Stimulated activated CD4-positive, alpha-beta T cell treated with anti-CD3 and anti-CD28 coated beads, Interleukin-2, amount 100 ng/mL, for 24 hours (primary cell): ENCODE measurements around the gene C6orf58.

Experiments
- DNase-seq, 2 donors: peaks; one replicate each; pipeline ENCODE4 v3.0.0-alpha.2; 2020

C6orf58 gene

DNA sequence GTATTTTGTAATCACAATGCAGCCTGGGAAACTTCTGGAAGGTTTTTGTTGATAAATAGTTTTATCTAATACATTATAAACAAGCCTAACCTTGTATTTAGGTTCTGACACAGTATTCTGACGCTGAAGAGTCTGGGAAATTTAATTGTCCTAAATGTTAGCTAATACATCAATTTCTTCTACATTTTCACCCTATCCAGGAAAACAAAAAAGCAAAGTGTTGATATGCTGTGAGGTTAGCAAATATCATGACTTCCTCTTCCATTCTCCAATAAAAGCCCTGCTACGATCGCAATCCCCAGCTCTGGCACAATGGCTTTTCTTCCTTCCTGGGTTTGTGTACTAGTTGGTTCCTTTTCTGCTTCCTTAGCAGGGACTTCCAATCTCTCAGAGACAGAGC, at the start of gene C6orf58:
C6orf58 (plus strand) TSS at position 301 of the 400 bp plus-strand sequence; CDS start at position 313, 12 bp downstream.
- DNase-seq, result no peak

DNA sequence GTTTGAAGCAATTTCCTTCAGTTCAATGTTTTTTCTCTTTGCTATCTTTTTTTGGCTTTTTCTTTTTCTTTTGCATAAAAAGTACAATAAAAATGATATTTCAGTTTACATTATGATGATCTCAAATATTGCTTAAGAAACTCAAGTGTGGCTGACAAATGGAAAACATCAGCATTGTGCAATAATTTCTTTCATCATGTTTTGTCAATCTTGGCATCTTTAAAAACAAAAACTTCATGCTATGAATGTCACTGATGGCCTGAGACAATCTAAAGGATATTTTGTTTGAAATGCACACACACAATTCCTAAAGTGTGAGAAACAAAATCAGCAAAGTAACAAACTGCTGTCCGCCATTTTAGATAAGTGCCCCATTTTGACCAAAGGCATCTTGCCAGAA, 44.0 kb upstream of the C6orf58 start:
- no peak for DNase-seq

DNA sequence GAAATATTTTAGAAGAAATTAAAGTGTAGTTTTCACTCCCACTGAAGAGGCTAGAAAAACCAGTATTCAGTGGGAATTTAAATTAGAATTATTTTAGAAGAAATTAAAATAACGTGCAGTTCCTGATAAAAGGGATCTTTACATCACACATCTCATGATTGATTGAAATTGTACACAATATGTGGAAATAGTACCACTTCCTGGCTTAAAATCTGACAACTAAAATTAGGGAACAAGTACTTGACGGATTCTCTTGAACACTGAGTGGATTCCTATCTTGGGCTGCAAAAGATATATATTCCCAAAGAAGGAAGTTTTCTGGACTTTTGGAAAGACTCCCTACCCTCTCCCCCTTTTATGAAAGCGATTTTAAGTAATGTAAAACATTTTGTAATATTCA, 43.2 kb upstream of the C6orf58 start:
- no peak for DNase-seq

DNA sequence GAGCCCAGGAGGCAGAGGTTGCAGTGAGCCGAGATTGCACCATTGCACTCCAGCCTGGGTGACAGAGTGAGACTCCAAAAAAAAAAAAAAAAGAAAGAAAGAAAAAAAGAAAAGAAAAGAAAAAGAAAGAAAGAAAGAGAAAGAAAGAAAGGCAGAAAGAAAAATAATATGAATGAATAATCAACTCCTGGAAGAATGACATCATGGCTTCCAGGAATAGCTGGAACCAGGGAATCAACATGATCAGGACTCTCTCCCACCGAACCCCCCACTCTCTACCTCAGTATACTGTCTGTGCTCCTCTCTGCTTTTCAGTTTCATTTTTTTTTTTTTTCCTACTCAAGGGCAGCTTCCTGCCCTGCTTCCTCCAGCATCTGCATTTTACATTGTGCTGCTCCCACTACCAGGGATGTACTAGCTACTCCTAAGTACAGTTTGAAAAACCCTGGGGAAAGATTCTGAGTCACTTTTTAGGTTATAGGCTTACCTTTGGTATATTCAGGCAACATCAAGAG, 38.2 kb upstream of the C6orf58 start:
- no peak for DNase-seq

DNA sequence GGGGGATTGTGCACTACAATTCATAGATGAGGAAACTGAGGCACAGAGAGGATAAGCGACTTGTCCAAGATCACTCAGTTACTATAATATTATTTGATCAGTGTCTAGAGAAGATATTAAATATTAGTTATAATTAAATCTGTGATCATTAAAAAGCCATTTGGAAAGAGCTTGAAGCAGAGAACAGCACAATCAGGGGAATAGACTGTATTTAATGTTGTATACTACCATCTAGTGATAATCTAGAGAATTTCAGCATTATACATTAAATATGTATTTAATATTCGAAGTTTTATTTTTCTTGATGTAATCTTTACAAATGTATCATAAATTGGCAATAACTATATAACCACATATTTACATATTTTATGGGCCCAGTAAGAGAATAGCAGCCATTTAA, 37.7 kb upstream of the C6orf58 start:
- no peak for DNase-seq

DNA sequence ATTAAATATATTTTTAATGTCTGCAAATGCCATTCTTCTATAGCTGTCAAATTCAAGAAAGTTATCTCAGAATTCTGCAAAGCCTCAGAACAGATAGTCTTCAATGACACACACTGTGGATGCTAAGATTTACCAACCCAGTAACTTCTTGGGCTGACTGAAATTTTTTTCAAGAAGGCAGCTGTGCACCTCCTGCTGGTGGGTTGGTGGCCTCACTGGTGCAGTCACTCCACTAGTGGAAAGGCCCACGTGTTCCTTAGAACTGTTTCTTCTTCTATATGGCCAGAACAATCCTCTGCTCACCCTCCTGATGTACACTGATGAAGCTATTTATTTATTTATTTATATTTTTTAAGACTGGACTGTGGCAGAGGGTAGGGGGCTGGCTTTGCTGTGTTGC, 29.8 kb upstream of the C6orf58 start:
- peak in 1 of 2 donors; percentile 24 for DNase-seq

DNA sequence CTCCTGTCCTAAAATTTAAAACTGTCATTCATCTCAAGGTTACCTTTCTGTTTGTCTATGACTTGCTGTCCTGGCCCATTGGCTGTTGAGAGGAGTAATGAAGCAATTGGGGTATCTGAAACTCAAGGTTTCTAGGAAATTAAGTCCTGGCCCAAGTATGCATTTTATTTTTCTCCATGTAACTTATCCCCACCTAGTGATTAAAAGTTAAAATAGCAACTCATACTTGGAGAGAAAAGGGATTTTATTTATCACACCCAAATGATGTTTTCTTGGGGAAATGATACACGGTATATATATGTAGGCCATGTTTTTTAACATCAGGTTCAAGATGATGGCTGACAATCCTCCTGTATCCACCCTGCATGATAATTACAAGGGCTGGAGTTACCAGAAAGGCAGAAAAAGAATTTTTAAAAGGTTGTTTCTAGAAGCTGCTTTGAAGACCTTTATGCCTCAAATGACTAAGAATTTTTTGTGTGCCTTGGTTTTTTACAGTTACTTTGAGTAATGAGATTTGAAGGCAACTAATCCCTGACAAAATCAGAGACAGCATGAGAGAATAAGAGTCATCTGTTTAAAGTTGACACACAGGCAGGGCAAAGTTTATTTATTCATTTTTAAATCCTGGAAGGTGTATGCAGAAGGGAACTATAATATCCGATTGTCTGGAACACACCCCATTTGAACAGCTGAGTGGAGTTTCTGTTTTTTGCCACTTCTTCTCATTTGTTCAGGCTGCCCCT, 28.9 kb upstream of the C6orf58 start:
- no peak for DNase-seq

DNA sequence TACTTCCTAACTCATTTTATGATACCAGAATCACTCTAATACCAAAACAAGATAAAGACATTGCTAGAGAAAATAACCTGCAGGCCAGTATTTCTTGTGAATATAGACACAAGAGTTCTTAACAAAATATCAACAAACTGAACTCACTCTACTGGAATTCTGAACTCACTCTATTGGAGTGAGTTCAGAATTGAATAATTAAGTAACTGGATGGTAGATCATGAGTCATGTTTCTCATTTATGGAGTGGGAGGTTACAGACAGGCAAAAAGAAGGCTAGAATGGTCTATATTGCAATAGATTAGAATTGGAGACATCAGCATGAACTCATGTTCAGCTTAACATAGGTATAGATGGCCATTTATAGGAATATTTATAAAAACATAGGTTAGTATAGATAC, 26.6 kb upstream of the C6orf58 start:
- DNase-seq, result no peak

DNA sequence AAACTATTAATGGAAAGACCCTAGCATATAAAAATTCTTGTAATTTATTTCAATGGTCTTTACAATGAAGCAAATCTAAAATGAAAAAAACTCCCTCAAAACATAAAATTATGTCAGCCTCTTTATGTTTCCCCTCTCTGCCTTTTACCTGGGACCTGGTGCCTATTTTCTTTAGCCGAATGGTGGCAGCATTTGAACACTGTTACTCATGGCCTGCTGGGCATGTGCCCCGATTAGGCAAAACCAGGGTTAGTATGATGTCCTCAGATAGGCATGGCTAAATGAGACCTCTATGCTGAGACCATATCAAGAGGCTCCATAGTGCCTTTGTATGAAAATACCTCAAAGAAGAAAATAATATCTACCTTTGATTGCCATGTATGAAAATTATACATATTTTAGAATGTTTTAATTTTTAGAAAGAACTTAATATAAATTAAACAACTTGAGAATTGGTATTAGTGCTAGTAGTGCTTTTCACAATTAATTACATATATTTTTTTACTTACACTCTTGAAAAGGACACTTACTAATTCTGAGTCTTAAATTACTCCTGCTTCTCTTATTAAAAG, 22.5 kb upstream of the C6orf58 start:
- DNase-seq, result peak in 1 of 2 donors; percentile 7

DNA sequence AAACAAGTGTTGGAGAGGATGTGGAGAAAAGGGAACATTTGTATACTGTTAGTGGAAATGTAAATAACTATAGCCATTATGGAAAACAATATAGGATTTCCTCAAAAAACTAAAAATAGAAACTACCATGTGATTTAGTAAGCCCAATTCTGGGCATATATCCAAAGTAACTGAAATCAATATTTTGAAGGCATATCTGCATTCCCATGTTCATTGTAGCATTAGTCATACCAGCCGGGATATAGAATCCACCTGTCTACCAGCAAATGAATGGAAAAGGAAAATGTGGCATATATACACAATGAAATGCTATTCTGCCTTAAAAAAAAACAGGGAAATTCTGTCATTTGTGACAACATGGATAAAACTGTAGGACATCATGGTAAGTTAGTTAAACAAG, 15.3 kb upstream of the C6orf58 start:
- DNase-seq, result no peak

DNA sequence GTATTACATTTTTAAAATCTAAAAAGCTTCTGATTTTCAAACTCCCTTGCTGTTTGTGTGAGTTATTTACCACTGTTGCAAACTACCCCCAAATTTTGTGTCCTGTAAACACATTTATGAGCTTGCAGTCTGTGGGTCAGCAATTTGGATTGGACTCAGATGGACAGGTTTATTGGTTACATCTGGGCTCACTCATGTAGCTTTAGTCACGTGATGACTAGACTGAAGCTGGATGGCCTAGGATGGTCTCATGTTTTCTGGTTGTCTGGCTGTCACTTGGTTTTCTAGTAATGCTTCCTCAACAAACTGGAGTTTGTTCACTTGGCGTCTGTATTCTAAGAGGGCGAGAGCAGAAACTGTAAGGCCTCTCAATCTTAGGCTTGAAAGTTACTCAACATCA, 12.2 kb upstream of the C6orf58 start:
- no peak for DNase-seq

DNA sequence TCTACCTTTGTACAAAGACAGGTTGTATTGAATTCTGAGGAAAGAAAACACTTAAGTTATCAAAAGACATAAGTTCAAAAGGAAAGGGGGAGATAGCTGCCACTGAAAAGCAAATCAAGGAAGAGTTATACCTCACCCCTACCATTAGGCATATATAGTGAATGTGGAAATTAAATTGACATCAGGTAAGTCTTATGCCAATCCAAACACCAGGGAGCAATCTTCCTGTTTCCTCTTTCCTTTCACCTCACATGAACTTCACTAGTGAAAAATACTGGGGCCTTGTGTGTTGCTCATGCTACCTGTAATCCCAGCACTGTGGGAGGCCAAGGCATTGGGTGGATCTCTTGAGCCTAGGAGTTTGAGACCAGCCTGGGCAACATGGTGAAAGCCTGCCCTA, 10.9 kb upstream of the C6orf58 start:
- DNase-seq, result no peak

DNA sequence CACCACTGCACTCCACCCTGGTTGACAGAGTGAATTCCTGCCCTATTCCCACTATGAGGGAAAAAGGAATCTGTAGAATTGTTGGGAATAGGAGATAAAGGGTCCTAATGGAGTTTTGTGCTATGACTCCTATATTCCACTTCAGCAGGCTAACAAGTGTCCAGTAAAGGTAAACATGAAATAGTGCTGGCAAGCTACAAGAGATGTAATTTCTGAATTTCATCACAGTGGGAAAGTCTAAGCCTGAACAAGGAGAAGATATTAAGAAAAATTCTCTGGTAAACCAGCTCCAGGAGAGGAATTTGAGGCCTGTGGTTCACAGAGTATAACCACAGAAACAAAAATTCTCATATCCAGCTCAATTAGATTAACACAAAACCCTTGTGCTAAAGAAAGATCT, 10.3 kb upstream of the C6orf58 start:
- DNase-seq, result no peak

DNA sequence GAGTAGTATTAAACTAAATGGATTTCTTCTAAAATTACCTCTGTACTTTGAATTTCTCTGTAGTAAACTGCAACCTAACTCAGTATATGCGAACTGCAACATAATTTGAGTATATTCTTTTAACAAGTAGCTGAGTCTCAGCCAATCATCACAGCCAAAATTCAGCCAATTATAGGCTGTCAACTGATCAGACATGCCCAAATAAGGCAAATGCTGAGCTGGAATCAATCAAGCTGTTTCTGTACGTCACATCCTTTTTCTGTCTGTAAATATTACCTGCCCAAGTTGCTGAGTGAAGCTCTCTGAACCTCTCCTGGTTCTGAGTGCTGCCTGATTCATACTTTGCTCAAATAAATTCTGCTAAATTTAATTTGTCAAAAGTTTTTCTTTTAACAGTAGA, 9.5 kb upstream of the C6orf58 start:
- no peak for DNase-seq

DNA sequence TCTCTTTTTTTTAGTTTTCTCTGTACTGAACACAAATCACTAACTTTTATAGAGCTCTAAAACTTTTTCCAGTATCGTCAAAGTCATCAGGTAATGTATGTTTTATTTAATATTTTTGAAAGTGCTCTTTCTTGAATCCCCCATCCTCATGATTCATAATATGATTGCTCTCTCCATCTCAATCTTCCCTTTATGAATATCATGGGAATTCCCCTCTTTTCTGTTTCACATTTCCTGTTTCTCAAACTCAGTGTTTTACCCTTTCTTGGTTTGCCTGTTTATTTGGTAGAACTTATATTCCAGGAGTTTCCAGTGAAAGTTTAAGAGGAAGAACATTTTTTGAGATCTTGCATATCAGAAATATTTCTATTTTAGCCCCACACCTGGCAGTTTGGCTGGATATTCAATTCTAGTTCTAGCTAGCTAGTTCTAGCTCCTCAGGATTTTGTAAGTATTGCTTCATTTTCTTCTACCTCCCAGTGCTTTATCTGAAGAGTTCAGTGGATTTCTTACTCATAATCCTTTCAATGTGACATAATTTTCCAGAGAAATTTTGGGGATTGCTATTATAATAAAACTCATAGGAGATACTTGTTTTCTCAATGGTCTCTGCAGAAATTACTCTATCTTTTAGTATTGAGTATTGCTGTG, 6.1 kb upstream of the C6orf58 start:
- no peak for DNase-seq

DNA sequence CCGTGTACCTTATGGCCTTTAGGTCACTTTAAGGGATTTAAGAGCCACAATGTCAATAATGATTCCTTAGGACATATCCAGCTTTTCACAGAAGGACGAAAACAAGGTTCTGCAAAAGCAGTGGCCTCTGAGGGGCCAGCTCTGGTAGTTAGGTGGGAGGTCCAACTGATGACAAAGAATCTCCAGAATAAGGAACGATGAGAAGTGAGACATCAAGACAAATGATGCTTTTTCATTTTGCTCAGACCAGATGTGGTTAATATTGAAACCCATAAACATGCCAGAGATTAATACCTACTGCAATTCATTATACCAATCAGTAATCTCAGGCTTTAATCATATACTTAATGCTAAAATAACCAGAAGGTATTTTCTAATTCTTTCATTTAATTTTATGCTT, 1.9 kb downstream of the C6orf58 start:
- DNase-seq, result no peak

DNA sequence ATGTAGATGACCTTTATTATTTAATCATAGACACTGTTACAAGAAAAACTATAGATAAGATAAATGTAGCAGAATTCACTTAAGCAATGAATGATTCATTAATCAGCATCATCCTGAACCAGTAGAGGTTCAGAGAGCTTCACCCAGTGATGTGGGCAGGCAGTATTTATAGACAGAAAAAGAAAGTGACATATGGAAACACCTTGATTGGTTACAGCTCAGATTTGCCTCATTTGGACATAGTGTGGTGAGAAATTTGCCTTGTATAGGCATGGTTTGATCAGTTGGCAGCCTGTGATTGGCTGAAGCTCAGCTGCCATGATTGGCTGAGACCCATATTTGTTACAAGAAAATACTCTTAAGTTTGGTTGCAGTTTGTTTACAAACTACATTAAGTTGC, 4.6 kb downstream of the C6orf58 start:
- DNase-seq, result no peak

DNA sequence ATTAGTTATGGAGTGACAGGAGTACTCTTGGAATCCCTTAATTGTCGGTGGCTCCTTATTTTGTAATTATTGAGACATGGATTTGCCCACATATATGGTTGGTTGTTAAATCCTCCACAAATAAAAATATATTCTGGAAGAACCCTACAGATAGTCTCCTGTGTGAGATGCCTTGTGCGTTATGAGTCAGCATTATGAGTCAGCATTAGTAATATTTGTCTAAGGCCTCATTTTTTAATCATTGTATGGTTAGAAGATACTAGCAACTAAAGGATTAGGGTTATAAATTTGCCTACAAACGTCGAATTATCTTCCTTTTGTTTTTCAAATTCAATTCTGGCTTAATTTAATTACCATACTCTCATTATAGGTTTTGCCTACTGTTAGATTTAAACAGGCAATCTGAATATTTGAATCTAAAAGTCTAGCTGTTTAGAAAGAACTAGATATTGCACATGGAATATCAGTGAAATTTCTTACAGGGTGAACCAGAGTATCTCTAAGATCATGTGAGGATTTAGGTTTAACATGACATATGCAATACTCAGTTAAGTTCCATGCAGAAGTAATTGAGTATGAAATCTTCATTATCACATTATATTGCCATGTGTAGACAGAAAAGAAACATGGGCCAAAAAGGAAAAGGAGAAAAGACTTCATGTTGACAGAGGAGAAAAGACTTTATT, 5.9 kb downstream of the C6orf58 start:
- no peak for DNase-seq

DNA sequence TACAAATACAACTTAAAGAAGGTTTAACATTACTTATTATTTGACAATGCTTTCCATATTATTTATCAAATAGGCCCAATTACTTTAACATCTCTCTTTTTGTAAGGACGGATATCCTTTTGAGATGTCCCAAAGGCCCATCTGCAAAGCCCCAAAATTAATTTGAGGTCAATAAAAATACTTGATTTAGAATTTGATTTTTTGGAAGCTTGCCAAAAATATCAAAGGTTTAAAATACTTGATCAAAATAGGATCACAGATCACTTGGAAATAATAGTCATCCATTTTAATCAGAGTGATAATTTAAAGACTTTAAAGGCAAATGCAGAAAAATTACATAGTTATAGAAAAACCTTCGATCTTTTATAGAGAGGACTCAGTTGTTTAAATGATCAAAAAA, 8.1 kb downstream of the C6orf58 start:
- no peak for DNase-seq

DNA sequence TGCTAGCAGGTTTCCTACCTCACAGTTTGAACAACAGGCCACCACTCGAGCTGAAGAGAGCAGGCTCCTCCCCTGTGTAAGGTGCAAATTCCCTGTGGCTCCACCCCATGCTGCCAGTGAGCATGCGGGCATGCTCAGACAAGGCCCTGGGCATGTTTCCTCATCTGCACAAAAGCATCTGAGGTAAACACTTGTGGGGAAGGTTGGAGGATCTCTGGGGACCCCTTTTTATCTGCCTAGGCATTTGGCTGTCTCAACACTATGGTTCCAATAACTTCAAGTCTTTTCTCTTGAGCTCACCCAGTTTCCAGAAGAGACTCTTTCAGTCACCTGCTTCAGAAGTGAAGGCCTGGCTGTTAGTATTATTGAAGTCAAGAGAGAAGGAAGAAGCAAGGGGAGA, 9.4 kb downstream of the C6orf58 start:
- no peak for DNase-seq

DNA sequence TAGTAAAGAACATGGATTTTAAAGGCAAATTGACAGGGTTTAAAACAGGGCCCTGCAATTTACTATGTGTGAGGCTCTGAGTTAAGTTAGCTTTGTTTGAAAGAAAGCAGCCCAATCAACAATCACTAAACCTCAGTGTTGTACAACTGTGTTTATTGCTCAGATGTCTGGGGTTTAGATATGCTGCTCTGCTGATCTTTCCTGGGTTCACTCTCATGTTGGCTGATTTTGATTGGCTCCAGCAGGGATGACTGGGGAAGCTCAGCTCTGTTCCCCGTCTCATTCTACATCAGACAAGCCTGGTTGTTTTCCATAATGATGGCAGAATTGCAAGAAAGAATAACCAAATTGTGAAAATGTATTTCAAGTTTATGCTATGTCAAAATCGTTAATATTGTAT, 10.9 kb downstream of the C6orf58 start:
- no peak for DNase-seq

DNA sequence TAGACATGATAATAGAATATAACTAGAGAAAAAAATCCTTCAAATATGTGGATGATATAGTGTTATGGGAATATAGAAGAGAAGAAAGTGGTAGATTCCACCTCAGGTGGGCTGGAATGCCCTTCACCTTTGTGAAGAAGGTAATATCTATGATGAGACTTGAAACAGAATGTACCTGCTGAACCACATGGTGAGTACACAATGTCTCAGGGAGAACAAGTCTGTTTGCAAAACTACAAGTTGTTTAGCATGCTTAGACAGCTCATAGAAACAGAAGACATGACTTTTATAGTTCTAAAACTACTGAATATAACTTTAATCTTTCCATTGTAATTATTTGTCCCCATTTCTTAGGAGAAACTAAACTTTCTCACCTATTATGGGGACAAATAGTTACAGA, 12.2 kb downstream of the C6orf58 start:
- no peak for DNase-seq

DNA sequence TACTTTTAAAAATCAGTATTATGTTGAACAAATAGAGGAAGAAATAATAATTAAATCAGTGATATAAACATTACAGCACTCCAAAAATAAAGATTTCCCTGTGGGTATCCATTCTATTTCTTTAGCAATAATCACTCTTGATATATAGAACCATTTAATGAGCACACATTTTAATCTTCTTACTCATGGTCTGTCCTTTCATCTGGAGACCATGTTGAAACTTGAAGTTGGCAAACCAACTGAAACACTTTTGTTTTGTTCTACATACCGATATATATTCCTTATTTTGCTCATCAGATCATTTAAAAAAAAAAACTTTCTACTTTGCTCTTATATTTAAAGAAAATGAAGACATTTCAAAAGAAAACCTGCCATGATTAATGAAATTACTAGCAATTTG, 13.4 kb downstream of the C6orf58 start:
- no peak for DNase-seq

DNA sequence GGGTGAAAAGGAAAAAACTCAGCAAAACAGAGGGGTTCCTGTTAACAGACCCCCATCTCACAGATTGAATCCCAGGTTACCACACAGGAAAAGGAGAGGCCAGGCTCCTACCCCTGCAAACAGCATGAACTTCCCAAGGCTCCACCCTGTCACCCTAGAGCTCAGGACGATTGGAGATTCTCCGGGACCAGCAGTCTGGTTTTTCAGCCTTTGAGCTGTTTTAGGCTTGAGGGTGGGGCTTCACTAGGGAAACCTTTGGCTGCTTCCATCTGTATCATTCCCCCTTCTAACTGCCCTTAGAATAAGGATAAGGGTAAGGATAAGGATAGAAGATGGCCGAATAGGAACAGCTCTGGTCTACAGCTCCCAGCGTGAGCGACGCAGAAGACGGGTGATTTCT, 16.0 kb downstream of the C6orf58 start:
- DNase-seq, result no peak
